ENCODE results near the gene SPX. TPM values are rescaled to one million over a fixed set of nuclear protein-coding genes. Genes with fewer than 3 reads are reported as not detected.

Gene SPX
- total and polyA plus RNA-seq, 2 donors (not counting 3 experiments of a cell fraction or from before 2014, with no cell fraction given), result 0.06 TPM; not detected in 1

GRCh38 chr12:21516281-21516680 lies 9.8 kb upstream of the SPX start:
- BruUV-seq (replicated peaks), result no TSS peak
- intact Hi-C loops (cut with micrococcal nuclease) (no loop called here), dilution Hi-C loops (cut with MboI; ENCODE audit: extremely low pct_ligation_motif_present, low sequenced_read_pairs) (no loop called here)
- no peak overlapping the region for H3K27ac ChIP-seq (ENCODE audit: insufficient read depth, low read depth, low read length)
- H3K27me3 ChIP-seq (ENCODE audit: control insufficient read depth in 2 of 2, insufficient read depth in 2 of 2, low read length in 2 of 2), result no peaks in the 10 kb centered on the region
- H3K9me1 ChIP-seq (replicated peaks; ENCODE audit: control insufficient read depth, extremely low read depth, insufficient read depth, low read length), result no peaks in the 10 kb centered on the region
- no peak overlapping the region for H3K4me3 ChIP-seq (replicated peaks in 1 of 3; ENCODE audit: insufficient read depth in 1 of 3, low read depth in 1 of 3, low read length in 3 of 3)
- H3K9me3 ChIP-seq (replicated peaks; ENCODE audit: control insufficient read depth, insufficient read depth, low read length), result no peaks in the 10 kb centered on the region
- no peak for DNase-seq (ENCODE audit: low read depth, low spot score)
- peaks cover 10 to 26% of the 10 kb centered on the region in 2 experiments for H3K36me3 ChIP-seq (ENCODE audit: control insufficient read depth in 2 of 2, extremely low read depth in 1 of 2, insufficient read depth in 2 of 2, low read length in 2 of 2)
- no peak overlapping the region for H3K4me2 ChIP-seq (ENCODE audit: insufficient read depth, low read length)
- no peaks in the 10 kb centered on the region for H4K20me1 ChIP-seq (replicated peaks; ENCODE audit: control insufficient read depth, extremely low read depth, insufficient read depth, low read length)
- ChIA-PET CTCF (interaction anchor here (0.7 to 1.5 kb wide), 2 partner anchors 16 to 225 kb away, joined by 3 read pairs; no protein-coding TSS in a partner anchor), POLR2A (no interaction called here)
- no peak for TF ChIP-seq POLR2AphosphoS5 (IDR thresholded peaks at IDR 0.05; ENCODE audit: insufficient read depth, low read depth, low read length)
- TF ChIP-seq MYC (IDR thresholded peaks at IDR 0.05; ENCODE audit: low read depth, low read length), result no peak
- TF ChIP-seq JUN (IDR thresholded peaks at IDR 0.05; ENCODE audit: borderline replicate concordance, insufficient read depth, insufficient read length, low read depth), result no peak
- no peak for TF ChIP-seq EZH2 (IDR thresholded peaks at IDR 0.05; ENCODE audit: borderline replicate concordance, low read depth, low read length, severe bottlenecking)
- TF ChIP-seq, protein P1, sequence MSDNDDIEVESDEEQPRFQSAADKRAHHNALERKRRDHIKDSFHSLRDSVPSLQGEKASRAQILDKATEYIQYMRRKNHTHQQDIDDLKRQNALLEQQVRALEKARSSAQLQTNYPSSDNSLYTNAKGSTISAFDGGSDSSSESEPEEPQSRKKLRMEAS (IDR thresholded peaks at IDR 0.05; ENCODE audit: insufficient read depth, insufficient read length), result no peak
- no peak for TF ChIP-seq FOS (IDR thresholded peaks at IDR 0.05; ENCODE audit: borderline replicate concordance, insufficient read depth, low read length)
- no peak for TF ChIP-seq CTCF (IDR thresholded peaks at IDR 0.05; ENCODE audit: extremely low read depth in 1 of 2, insufficient read depth in 1 of 2, low read depth in 1 of 2, low read length in 2 of 2)
- no peak for TF ChIP-seq GATA2 (IDR thresholded peaks at IDR 0.05; ENCODE audit: insufficient read depth, insufficient read length, low read depth, low read length)
- TF ChIP-seq POLR2A (IDR thresholded peaks at IDR 0.05; ENCODE audit: low read depth, low read length), result no peak
- H2AFZ ChIP-seq (ENCODE audit: low read depth, low read length), result no peak overlapping the region
- no peak for FAIRE-seq
- no peaks in the 10 kb centered on the region for H3K79me2 ChIP-seq (ENCODE audit: control insufficient read depth, insufficient read depth, low read length)
- no peaks in the 10 kb centered on the region for H3K4me1 ChIP-seq (ENCODE audit: control insufficient read depth, extremely low read depth, insufficient read depth, low read length)
- no peak overlapping the region for H3K9ac ChIP-seq (replicated peaks; ENCODE audit: extremely low read depth, insufficient read depth, low read length)

All from endothelial cell of umbilical vein (primary cell).